ENCODE measurements around the gene GPR87. TPM values are rescaled to one million over a fixed set of nuclear protein-coding genes. Genes with fewer than 3 reads are reported as not detected.

Gene GPR87
- total RNA-seq, 4 donors from 2014 or later: not detected

- TF ChIP-seq, protein P1, sequence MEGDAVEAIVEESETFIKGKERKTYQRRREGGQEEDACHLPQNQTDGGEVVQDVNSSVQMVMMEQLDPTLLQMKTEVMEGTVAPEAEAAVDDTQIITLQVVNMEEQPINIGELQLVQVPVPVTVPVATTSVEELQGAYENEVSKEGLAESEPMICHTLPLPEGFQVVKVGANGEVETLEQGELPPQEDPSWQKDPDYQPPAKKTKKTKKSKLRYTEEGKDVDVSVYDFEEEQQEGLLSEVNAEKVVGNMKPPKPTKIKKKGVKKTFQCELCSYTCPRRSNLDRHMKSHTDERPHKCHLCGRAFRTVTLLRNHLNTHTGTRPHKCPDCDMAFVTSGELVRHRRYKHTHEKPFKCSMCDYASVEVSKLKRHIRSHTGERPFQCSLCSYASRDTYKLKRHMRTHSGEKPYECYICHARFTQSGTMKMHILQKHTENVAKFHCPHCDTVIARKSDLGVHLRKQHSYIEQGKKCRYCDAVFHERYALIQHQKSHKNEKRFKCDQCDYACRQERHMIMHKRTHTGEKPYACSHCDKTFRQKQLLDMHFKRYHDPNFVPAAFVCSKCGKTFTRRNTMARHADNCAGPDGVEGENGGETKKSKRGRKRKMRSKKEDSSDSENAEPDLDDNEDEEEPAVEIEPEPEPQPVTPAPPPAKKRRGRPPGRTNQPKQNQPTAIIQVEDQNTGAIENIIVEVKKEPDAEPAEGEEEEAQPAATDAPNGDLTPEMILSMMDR (IDR thresholded peaks at IDR 0.05; ENCODE audit: low read depth): no peak
Measured at GRCh38 chr3:151285940-151286339, 30.7 kb downstream of the GPR87 start.

- TF ChIP-seq, protein P1 (IDR thresholded peaks at IDR 0.05; ENCODE audit: low read depth): no peak
Measured at GRCh38 chr3:151283907-151284461, 32.6 kb downstream of the GPR87 start.

GRCh38 chr3:151283387-151283786 is 33.2 kb downstream of the GPR87 start:
- TF ChIP-seq, protein P1 (IDR thresholded peaks at IDR 0.05; ENCODE audit: low read depth): no peak

- TF ChIP-seq, protein P1 (IDR thresholded peaks at IDR 0.05; ENCODE audit: low read depth): no peak
Measured at GRCh38 chr3:151282921-151283320, 33.7 kb downstream of the GPR87 start.

- TF ChIP-seq, protein P1 (IDR thresholded peaks at IDR 0.05; ENCODE audit: low read depth): no peak
Measured at GRCh38 chr3:151281671-151282324, 34.8 kb downstream of the GPR87 start.

DNA sequence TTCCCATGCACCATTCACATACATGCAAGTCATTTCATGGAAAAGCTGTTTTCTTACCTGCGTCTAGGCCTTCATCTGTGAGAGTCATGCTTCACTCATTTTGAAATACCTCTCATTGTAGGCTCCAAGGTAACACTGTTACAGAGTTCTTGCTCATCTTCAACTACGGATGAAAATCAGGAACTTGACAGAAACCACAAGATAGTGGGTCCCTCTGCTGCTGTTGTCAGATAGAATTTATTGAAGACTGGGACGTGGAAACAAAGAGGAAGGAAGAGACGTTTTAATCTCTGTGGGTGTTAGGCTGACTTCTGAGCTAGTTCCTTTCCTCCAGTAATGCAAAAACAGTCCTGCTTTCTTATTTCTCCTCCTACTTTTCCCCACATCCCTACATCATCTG is 38.4 kb downstream of the GPR87 start, which contains the start of gene P2RY14:
Gene P2RY14 (minus strand): TSS at position 313 of the 400 bp plus-strand sequence. CDS start 64,226 bp downstream, outside the sequence.
- TF ChIP-seq, protein P1 (IDR thresholded peaks at IDR 0.05; ENCODE audit: low read depth): no peak

DNA sequence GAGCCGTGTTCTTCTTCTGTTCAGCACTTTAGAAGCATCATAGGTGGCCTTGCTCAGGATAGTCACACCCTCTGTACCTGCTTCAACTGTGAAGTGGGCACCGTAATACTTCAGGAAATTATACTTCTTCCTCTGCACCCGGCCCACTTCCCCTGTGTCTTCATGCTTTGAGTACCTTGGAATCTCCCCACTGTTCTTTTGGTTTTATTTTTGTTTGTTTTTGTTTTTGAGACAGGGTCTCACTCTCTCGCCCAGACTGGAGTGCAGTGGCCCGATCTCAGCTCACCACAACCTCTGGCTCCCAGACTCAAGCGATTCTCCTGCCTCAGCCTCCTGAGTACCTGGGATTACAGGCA is 40.0 kb downstream of the GPR87 start:
- TF ChIP-seq, protein P1 (IDR thresholded peaks at IDR 0.05; ENCODE audit: low read depth): no peak

Data from subcutaneous adipose tissue (tissue), 4 donors.